IPS DF 6.9 (cell line): ENCODE measurements around the gene MLF1.
A peak's percentile ranks its signal among the peaks of the same experiment; 100 is the strongest.

ENCODE experiments used
- DNase-seq: peaks from one replicate; pipeline ENCODE4 v3.0.0-alpha.2; 2013; ENCODE audit warnings: low read depth, low spot score
- H3K27ac ChIP-seq: one replicate; pipeline ENCODE4 v1.5.1; 2013; ENCODE audit warnings: low read length, control low read depth
- H3K27me3 ChIP-seq: 2 replicates; pipeline ENCODE4 v1.6.1; 2013; ENCODE audit warnings: mild to moderate bottlenecking, low read length; ENCODE audit not compliant: control insufficient read depth, insufficient read depth
- H3K36me3 ChIP-seq: 2 replicates; pipeline ENCODE4 v1.6.1; 2013; ENCODE audit warnings: low read length; ENCODE audit not compliant: control insufficient read depth, insufficient read depth
- H3K4me1 ChIP-seq: 2 replicates; pipeline ENCODE4 v1.6.1; 2013; ENCODE audit warnings: low read length; ENCODE audit not compliant: control insufficient read depth, insufficient read depth
- H3K4me3 ChIP-seq: 2 replicates; pipeline ENCODE4 v1.5.1; 2013; ENCODE audit warnings: mild to moderate bottlenecking, low read length
- H3K9me3 ChIP-seq: 2 replicates; pipeline ENCODE4 v1.6.1; 2013; ENCODE audit warnings: low read length, inconsistent platforms; ENCODE audit not compliant: control insufficient read depth, insufficient read depth
- WGBS: extraction: QIAGEN DNeasy Blood & Tissue Kit; methylation state at CpG from one replicate; pipeline ENCODE4 v1.1.7; 2013; ENCODE audit warnings: mixed read lengths, missing lambda C conversion rate; ENCODE audit not compliant: insufficient read length, insufficient coverage; 5-methylcytosine and 5-hydroxymethylcytosine counted together

Gene MLF1

GRCh38 chr3:158642474-158643210, 71.6 kb downstream of the MLF1 start:
- DNase-seq, result no peak
- Histone ChIP-seq H3K27ac (no peak overlapping the region), H3K36me3 (peaks cover 3% of the 10 kb centered on the region; the same call in 1 of the 2 replicates), H3K4me3 (no peak overlapping the region), H3K9me3 (no peaks in the 10 kb centered on the region), H3K27me3 (no peaks in the 10 kb centered on the region), H3K4me1 (no peaks in the 10 kb centered on the region)
- WGBS, result no CpG with 5 or more reads among the region's 6 CpGs

- Histone ChIP-seq H3K36me3 (peaks cover 3% of the 10 kb centered on the region; the same call in 1 of the 2 replicates), H3K27ac (no peak within 1 kb of the TSS), H3K27me3 (no peaks in the 10 kb centered on the region), H3K4me3 (peak within 1 kb of the TSS; percentile 100), H3K4me1 (no peaks in the 10 kb centered on the region), H3K9me3 (no peaks in the 10 kb centered on the region)
- no CpG with 5 or more reads among the region's 42 CpGs for WGBS
- DNase-seq, result peak; percentile 92
Measured at GRCh38 chr3:158644345-158644908, 73.4 kb downstream of the MLF1 start, which contains the start of gene GFM1. GFM1 (plus strand) TSS chr3:158644527; CDS start chr3:158644635, 108 bp downstream.

- Histone ChIP-seq H3K4me1 (no peaks in the 10 kb centered on the region), H3K27me3 (no peaks in the 10 kb centered on the region), H3K4me3 (no peak overlapping the region), H3K27ac (no peak overlapping the region), H3K9me3 (no peaks in the 10 kb centered on the region), H3K36me3 (peaks cover 3% of the 10 kb centered on the region; the same call in 1 of the 2 replicates)
- WGBS, result no CpG with 5 or more reads among the region's 4 CpGs
- DNase-seq, result no peak
Measured at GRCh38 chr3:158649791-158650190, 78.8 kb downstream of the MLF1 start.

GRCh38 chr3:158651192-158651591, 80.2 kb downstream of the MLF1 start:
- no peaks in the 10 kb centered on the region for H3K9me3 ChIP-seq
- WGBS, result no CpG with 5 or more reads among the region's 2 CpGs
- H3K36me3 ChIP-seq, result peaks cover 3% of the 10 kb centered on the region; the same call in 1 of the 2 replicates
- H3K27ac ChIP-seq, result no peak overlapping the region
- no peaks in the 10 kb centered on the region for H3K27me3 ChIP-seq
- no peaks in the 10 kb centered on the region for H3K4me1 ChIP-seq
- H3K4me3 ChIP-seq, result no peak overlapping the region
- no peak for DNase-seq

GRCh38 chr3:158652463-158652862, 81.5 kb downstream of the MLF1 start:
- Histone ChIP-seq H3K4me1 (no peaks in the 10 kb centered on the region), H3K27ac (no peak overlapping the region), H3K9me3 (no peaks in the 10 kb centered on the region), H3K4me3 (no peak overlapping the region), H3K27me3 (no peaks in the 10 kb centered on the region), H3K36me3 (no peaks in the 10 kb centered on the region; the same call in 1 of the 2 replicates)
- WGBS, result 100% methylated on average over 2 of the region's 3 CpGs
- no peak for DNase-seq
